Measurements from ENCODE around the gene TMEM179.

TMEM179 gene

DNA sequence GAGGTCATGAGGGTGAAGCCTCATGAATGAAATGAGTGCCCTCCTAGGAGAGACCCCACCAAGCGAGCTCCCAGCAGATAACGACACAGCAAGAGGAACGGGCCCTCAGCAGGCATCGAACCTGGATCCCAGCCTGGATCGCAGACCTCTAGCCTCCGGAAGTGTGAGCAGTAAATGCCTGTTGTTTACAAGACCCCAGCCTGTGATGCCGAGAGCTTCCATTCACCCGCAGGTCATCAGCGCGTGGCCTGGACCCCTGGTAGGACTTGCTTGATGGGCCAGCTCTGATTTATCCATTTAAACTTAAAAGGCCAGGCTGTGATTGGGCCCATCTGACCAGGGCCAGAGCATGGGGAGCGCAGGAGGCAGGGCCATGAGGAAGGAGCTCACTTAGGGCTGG is 7.0 kb downstream of the TMEM179 start:
- no peak for DNase-seq (ENCODE audit: low spot score)
- no peak for TF ChIP-seq CTCF (IDR thresholded peaks at IDR 0.05; ENCODE audit: extremely low read depth, missing control alignments)

GRCh38 chr14:104596927-104597351 is 7.6 kb downstream of the TMEM179 start:
- no peak for DNase-seq (ENCODE audit: low spot score)
- no peak for TF ChIP-seq CTCF (IDR thresholded peaks at IDR 0.05; ENCODE audit: extremely low read depth, missing control alignments)

DNA sequence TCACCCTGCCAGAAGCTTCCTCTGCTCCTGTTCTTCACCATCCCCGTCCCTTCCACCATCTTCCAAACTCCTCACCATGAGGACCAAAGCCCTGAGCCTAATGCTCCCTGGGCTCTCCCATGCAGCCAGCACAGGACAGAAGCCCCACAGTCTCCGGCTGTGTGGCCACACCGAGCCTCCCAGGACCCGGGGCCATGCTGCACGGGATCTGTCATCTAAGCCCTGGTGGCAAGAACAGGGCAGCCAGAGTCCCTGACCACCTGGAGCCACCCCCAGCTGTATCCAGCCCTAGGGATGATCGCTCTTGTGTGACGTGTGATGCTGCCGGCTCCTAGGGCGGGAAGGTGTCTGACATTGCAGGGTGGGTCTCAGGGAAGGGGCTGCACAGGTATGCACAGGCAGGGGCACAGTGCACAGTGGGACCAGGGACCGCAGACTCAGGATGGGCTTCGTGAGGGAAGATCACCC is 8.1 kb downstream of the TMEM179 start:
- no peak for TF ChIP-seq CTCF (IDR thresholded peaks at IDR 0.05; ENCODE audit: extremely low read depth, missing control alignments)
- DNase-seq (ENCODE audit: low spot score): no peak

GRCh38 chr14:104595911-104596450 is 8.6 kb downstream of the TMEM179 start:
- TF ChIP-seq CTCF (IDR thresholded peaks at IDR 0.05; ENCODE audit: extremely low read depth, missing control alignments): no peak
- DNase-seq (ENCODE audit: low spot score): no peak

- DNase-seq (ENCODE audit: low spot score): no peak
- TF ChIP-seq CTCF (IDR thresholded peaks at IDR 0.05; ENCODE audit: extremely low read depth, missing control alignments): no peak
Observed at GRCh38 chr14:104595116-104595675, 9.4 kb downstream of the TMEM179 start.

GRCh38 chr14:104594310-104595046 is 10.1 kb downstream of the TMEM179 start:
- TF ChIP-seq CTCF (IDR thresholded peaks at IDR 0.05; ENCODE audit: extremely low read depth, missing control alignments): no peak
- DNase-seq (ENCODE audit: low spot score): no peak

- no peak for TF ChIP-seq CTCF (IDR thresholded peaks at IDR 0.05; ENCODE audit: extremely low read depth, missing control alignments)
- no peak for DNase-seq (ENCODE audit: low spot score)
Observed at GRCh38 chr14:104593710-104594136, 10.8 kb downstream of the TMEM179 start.

All from GM20000 (cell line).